OCI-LY3 (cell line): ENCODE results near the gene TARBP2.

Experiments
- EZH2phosphoT487 ChIP-seq: fragments of 200-600 bp; shearing (Covaris generic); IDR thresholded peaks from 2 replicates; pipeline ENCODE4 v1.6.1; 2018; ENCODE audit warnings: antibody characterized with exemption, mixed run types, low read depth
- TF ChIP-seq, protein P1 (sequence below): fragments of 200-600, 300-600 bp; sonication (generic); IDR thresholded peaks from 2 replicates; pipeline ENCODE4 v1.5.1; 2014; ENCODE audit warnings: antibody characterized with exemption, low read length, low read depth

DNA sequence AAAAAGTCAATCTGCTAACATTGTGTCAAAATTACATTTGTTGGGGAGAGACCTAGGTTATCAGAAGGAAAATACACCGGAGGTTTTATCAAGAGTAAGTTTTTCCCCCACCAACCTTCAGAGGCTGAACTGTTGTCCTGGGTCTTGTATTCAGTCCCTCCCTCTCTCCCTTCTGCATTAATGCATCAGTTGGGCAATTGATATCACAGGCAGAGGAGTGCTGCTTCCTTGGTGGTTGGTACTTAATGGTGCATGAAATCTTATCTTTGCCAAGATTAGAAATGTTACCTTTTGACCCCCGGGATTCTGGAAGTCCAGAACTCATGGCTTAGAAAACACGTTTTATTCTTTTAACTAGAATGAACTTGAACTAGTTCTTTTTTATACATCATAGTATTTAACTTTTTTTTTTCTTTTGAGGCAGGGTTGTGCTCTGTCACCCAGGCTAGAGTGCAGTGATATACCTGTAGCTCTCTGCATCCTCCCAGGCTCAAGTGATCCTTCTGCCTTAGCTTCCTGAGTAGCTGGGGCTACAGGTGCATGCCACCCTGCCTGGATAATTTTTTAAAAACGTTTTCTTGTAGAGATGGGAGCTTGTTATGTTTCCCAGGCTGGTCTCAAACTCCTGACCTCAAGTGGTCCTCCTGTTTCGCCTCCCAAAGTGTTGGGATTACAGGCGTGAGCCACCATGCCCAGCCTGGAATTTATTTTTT, 44.3 kb upstream of the TARBP2 start:
- TF ChIP-seq, protein P1, sequence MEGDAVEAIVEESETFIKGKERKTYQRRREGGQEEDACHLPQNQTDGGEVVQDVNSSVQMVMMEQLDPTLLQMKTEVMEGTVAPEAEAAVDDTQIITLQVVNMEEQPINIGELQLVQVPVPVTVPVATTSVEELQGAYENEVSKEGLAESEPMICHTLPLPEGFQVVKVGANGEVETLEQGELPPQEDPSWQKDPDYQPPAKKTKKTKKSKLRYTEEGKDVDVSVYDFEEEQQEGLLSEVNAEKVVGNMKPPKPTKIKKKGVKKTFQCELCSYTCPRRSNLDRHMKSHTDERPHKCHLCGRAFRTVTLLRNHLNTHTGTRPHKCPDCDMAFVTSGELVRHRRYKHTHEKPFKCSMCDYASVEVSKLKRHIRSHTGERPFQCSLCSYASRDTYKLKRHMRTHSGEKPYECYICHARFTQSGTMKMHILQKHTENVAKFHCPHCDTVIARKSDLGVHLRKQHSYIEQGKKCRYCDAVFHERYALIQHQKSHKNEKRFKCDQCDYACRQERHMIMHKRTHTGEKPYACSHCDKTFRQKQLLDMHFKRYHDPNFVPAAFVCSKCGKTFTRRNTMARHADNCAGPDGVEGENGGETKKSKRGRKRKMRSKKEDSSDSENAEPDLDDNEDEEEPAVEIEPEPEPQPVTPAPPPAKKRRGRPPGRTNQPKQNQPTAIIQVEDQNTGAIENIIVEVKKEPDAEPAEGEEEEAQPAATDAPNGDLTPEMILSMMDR, result no peak
- no peak for TF ChIP-seq EZH2phosphoT487
